Cardiac fibroblast (primary cell): ENCODE measurements around the gene KDM6A.
"Not testable (repeated sequence)": the region's sequence is repeated elsewhere in the genome, so short reads cannot be mapped to it uniquely, and the experiment has no call there.

Source experiments
- DNase-seq, 2 donors: peaks; one replicate each; pipeline versions ENCODE4 v3.0.0 to v3.0.0-alpha.2; 2010; ENCODE audit warnings: low read depth in 2 of 2
- H3K4me3 ChIP-seq, 2 donors: replicated peaks in 1 of 2; 1 replicate in 1 of 2; 2 replicates in 1 of 2; pipeline ENCODE4 v1.5.1; 2011; ENCODE audit warnings: low read depth in 2 of 2, low read length in 2 of 2, mild to moderate bottlenecking in 2 of 2, moderate library complexity in 1 of 2
- TF ChIP-seq, protein P1 (sequence below): IDR thresholded peaks from one replicate; pipeline ENCODE4 v1.5.1; 2011; ENCODE audit warnings: low read depth, mild to moderate bottlenecking, low read length, inconsistent platforms

Gene KDM6A

DNA sequence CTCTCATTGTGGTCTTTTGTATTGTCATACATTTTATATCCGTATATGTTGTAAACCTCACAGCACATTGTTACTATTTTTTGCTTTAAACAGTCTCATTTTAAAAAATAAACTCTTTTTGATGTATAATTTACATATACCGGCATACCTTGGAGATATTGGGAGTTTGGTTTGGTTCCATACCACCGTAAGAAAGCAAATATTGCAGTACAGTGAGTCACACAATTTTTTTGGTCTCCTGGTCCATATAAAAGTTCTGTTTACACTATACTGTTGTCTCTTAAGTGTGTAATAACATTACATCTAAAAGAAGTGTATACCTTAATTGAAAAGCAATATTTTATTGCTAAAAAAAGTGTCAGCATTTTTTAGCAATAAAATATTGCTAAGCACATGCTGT, 70.0 kb downstream of the KDM6A start:
- TF ChIP-seq, protein P1, sequence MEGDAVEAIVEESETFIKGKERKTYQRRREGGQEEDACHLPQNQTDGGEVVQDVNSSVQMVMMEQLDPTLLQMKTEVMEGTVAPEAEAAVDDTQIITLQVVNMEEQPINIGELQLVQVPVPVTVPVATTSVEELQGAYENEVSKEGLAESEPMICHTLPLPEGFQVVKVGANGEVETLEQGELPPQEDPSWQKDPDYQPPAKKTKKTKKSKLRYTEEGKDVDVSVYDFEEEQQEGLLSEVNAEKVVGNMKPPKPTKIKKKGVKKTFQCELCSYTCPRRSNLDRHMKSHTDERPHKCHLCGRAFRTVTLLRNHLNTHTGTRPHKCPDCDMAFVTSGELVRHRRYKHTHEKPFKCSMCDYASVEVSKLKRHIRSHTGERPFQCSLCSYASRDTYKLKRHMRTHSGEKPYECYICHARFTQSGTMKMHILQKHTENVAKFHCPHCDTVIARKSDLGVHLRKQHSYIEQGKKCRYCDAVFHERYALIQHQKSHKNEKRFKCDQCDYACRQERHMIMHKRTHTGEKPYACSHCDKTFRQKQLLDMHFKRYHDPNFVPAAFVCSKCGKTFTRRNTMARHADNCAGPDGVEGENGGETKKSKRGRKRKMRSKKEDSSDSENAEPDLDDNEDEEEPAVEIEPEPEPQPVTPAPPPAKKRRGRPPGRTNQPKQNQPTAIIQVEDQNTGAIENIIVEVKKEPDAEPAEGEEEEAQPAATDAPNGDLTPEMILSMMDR, result no peak
- no peak for DNase-seq
- H3K4me3 ChIP-seq, result no peak overlapping the region

DNA sequence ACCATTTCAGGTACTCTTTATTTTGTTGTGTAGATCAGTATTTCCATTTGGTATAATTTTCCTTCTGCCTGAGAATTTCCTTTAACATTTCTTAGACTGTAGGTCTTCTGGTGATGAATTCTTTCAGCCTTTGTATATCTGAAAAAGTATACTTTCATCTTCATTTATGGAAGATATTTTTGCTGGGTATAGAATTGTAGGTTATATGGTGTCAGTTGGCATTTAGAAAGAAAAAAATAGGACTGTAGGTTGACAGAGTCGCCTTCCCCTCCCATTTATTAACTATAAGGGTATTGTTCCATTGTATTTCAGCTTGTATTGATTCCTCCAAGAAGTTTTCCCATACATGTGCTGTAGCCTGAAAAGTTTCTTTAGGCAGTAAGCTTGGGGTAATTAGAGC, 71.9 kb downstream of the KDM6A start:
- no peak overlapping the region for H3K4me3 ChIP-seq
- TF ChIP-seq, protein P1, result no peak
- DNase-seq, result no peak

DNA sequence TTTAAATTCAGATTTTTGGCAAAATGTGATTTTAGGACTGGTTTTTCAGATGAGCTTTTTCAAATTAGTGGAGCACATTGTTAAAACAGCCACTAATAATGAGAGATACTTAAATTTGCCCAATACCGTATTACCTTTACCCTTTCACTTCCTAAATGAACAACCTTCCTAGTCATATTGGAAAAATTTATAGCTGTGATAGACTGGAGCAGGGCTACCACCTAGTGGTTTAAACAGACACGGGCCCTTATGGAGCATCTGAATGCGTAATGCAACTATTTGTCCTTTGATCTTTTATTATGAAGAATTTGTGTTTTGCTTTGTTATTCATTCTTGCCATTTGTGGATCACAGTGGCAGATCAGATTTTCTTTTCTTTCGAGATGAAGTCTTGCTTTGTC, 72.7 kb downstream of the KDM6A start:
- H3K4me3 ChIP-seq, result no peak overlapping the region
- peak in 1 of 2 donors; percentile 15 for DNase-seq
- TF ChIP-seq, protein P1, result peak; percentile 29

DNA sequence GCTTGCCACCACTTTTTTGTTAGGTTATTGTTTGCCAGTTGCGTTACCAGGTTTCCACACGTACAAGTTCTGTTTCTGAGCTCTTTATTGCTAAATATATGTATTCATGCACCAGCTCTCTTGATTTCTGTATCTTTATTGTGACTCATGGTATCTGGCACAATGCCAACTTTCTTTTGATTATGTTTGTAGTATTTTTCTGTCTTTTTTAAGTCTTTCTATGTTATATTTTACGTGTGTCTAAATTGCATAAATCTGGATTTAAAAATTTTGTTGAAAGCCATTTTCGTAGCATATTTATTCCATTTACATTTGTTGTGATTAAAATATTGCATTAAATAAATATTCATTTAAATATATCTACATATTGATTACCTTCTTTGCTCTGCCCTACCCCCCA, 73.8 kb downstream of the KDM6A start:
- no peak overlapping the region for H3K4me3 ChIP-seq
- peak; percentile 33 to 51 for DNase-seq
- TF ChIP-seq, protein P1, result no peak

DNA sequence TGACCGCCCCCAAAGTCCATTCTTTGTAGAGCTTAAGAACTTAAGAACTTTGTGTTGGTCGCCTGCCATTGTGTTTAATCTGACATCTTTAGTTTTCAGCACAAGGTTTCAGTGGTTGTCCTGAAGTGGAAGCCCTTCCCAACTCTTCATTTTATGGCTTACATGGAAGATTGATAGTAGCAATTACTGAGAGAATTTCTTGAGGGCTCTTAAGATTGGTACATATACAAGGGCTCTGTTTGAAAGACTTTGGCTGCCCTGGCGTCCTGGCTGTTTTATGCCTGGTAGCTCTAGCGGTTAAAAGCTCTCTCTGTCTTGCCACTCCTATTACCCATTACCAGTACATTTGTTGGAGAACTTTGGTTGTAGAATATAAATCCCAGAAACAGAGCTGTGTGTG, 75.0 kb downstream of the KDM6A start:
- DNase-seq, result no peak
- TF ChIP-seq, protein P1, result no peak
- H3K4me3 ChIP-seq, result no peak overlapping the region

DNA sequence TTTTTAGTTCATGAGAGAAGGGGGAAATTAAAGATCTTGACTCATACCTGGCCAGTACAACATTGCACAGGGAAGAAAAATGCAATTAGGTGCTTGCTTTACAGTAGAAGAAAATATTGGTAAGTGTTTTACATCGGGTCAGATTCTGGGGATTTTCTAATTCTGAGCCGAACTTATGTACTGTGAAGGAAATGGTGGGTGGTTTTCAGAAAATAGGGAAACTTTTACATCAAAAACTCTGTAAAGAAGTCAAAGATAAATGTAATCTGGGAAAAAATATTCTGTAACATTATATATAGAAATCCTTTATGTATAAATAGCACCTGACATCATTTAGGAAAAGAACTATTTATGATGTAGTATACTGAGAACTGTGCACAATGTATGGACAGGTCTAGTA, 75.4 kb downstream of the KDM6A start:
- TF ChIP-seq, protein P1, result no peak
- no peak for DNase-seq
- H3K4me3 ChIP-seq, result no peak overlapping the region

DNA sequence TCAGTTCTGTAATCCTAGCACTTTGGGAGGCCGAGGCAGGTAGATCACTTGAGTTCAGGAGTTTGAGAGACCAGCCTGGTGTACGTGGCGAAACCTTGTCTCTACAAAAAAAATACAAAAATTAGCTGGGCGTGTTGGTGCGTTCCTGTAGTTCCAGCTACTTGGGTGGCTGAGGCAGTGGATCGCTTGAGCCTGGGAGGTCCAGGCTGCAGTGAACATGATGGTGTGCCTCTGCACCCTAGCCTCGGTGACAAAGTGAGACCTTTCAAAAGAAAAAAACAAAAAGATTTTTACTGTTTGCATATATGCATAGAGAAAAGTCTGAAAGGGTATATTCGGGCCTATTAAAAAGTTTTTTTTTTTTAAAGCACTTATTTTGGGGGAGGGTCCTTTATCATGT, 76.1 kb downstream of the KDM6A start:
- DNase-seq, result no peak
- TF ChIP-seq, protein P1, result no peak
- H3K4me3 ChIP-seq, result no peak overlapping the region

DNA sequence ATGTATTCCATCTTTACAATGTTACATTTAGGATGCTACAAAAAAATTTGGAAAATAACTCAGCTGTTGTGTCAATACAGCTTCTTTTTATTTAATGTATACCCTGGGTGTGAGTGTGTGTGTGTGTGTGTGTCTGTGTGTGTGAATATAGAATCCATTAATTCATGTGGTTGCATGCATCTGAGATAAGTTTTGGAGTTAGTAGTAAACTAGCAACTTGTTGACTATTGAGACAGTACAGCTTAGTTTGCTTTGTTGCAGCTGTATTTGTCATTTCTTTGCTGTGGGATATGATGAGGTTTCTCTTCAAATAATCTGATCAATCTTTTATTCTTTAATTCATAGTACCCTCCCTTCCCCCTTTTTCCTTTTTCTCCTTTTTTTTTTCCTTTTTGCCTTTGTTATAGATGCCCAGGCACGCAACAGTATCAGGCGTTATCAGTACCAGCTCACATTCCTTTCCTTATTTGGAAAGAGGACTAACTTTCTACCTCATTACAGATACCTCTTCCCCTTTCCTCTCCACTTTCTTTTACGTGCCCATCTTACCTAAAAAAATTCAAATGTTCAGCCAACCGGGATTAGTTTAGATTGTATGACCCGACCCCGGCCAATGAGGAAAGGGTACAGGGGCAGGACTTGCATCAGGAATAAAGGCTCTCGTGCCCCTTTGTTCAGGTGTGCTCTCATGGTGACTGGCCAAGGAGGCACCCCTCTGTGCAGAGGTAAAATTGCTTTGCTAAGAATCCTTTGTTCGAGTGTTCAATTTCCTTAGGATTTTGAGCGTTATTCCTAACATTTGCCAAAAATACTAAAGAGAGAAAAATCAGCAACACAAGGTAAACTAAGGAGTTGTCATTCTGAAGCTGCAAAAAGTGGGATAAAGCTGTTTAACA, 77.7 kb downstream of the KDM6A start:
- DNase-seq, result peak; percentile 2 to 45
- not testable (repeated sequence) for H3K4me3 ChIP-seq
